HG03460 (cell line): ENCODE data around the gene LYPLA2.
"Not testable (repeated sequence)": the region's sequence is repeated elsewhere in the genome, so short reads cannot be mapped to it uniquely, and the experiment has no call there.

Experiments used
- ATAC-seq: cut with Tn5 transposase; IDR thresholded peaks from one replicate; pipeline ENCODE4 v1.9.1; 2021; ENCODE audit not compliant: unreplicated experiment

LYPLA2 gene

DNA sequence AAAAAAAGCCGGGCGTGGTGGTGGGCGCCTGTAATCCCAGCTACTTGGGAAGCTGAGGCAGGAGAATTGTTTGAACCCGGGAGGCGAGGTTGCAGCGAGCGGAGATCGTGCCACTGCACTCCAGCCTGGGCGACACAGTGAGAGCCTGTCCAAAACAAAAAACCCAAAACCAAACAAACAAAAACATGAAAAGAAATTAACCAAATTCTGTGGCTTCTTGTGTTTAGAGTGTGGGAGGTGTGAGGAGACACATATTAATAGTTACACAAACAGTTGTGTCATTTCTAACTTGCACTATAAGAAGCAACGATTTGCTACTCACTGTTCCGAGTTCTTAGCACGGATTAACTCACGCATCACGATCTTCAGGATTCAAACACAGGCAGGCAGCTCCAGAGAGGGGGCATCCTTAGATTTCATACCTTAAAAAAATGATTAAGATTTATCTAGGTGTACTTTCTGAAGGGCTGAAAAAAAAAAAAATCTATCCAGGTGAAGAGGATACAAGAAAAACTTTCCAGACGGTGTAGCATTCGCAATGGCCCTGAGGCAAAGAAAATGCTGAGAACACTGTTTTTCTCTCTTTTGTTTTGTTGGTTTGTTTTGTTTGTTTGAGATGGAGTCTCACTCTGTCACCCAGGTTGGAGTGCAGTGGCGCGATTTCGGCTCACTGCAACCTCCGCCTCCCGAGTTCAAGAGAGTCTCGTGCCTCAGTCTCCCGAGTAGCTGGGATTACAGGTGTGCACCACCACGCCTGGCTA lies 35.0 kb downstream of the LYPLA2 start:
- ATAC-seq: peak; percentile 49

DNA sequence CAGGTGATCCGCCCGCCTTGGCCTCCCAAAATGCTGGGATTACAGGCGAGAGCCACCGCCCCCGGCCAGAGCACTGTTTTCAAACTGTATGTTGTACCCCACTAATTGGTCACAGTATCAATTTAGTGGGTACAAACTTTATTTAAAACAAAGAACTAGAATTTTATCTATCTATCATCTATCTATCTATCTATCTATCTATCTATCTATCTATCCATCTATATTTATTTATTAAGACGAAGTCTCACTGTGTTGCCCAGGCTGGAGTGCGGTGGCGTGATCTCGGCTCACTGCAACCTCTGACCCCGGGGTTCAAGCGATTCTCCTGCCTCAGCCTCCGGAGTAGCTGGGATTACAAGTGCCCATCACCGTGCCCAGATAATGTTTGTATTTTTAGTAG lies 35.6 kb downstream of the LYPLA2 start:
- ATAC-seq: not testable (repeated sequence)

GRCh38 chr1:23827717-23828116 lies 36.8 kb downstream of the LYPLA2 start:
- no peak for ATAC-seq

GRCh38 chr1:23834156-23834555 lies 43.2 kb downstream of the LYPLA2 start:
- ATAC-seq: not testable (repeated sequence)

DNA sequence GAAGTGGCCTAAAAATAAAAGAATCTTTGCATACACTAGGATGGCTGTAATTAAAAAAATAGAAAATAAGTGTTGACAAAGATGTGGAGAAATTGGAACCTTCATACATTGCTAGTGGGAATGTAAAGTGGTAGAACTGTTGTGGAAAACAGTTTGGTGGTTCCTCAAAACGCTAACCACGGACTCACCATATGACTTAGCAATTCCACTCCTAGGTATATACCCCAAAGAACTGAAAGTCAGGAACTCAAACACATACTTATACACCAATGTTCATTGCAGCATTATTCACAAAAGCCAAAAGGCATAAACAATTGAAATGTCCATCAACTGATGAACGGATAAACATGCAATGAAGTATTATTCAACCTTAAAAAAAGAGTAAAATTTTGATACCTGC lies 45.1 kb downstream of the LYPLA2 start:
- ATAC-seq: no peak

GRCh38 chr1:23837908-23838307 lies 47.0 kb downstream of the LYPLA2 start:
- no peak for ATAC-seq

GRCh38 chr1:23838401-23838866 lies 47.5 kb downstream of the LYPLA2 start:
- ATAC-seq: no peak

DNA sequence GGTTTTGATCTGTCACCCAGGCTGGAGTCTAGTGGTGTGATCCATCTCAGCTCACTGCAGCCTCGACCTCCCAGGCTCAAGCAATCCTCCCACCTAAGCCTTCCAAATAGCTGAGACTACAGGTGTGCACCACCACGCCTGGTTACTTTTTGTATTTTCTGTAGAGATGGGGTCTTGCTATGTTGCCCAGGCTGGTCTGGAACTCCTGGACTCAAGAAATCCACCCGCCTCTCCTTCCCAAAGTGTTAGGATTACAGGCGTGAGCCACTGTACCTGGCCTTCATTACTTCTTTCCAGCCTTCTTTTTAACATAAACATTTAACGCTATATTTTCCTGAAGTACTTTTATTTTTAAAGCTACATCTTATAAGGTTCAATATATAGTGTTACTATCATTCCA lies 52.7 kb downstream of the LYPLA2 start:
- ATAC-seq: no peak
